Panc1 (cell line): ENCODE results near the gene SNX1. TPM values are rescaled to one million over a fixed set of nuclear protein-coding genes. Genes with fewer than 3 reads are reported as not detected.

Experiments
- ATAC-seq: fragments of 200-7000 bp; cut with Tn5 transposase; 2 replicates; pipeline ENCODE4 v1.9.1; 2020; ENCODE audit warnings: mild to moderate bottlenecking, moderate library complexity
- BruUV-seq: library from RNA; stranded (reverse); fragments of 400-500 nt; replicated peaks from 2 replicates; lab custom pipeline; 2021; lab: Mats Ljungman, UMichigan
- CTCF ChIA-PET: fragments of 300-600 bp; sonication (Branson Sonifier 250); formaldehyde crosslinking; loops from one replicate; lab custom pipeline; 2022; ENCODE audit warnings: antibody characterized with exemption; lab: Charles Lee
- POLR2A ChIA-PET: fragments of 300-600 bp; sonication (Branson Sonifier 250); formaldehyde crosslinking; loops from one replicate; lab custom pipeline; 2022; ENCODE audit warnings: antibody characterized with exemption; lab: Charles Lee
- DNase-seq: peaks from one replicate; pipeline ENCODE4 v3.0.0-alpha.2; 2010; ENCODE audit warnings: low read depth, low spot score
- H3K27ac ChIP-seq: 2 replicates; pipeline ENCODE4 v1.5.1; 2011; ENCODE audit warnings: mild to moderate bottlenecking, low read length, inconsistent platforms
- H3K27me3 ChIP-seq: fragments of 200-500 bp; sonication (Bioruptor generic); 2 replicates; pipeline ENCODE4 v1.6.0; 2014; ENCODE audit warnings: low read length, inconsistent platforms; ENCODE audit not compliant: control insufficient read depth, insufficient read depth
- H3K36me3 ChIP-seq: fragments of 200-500 bp; sonication (Bioruptor generic); 2 replicates; pipeline ENCODE4 v1.5.1; 2014; ENCODE audit warnings: inconsistent platforms, mild to moderate bottlenecking, low read length, moderate library complexity; ENCODE audit not compliant: control insufficient read depth, insufficient read depth
- H3K4me1 ChIP-seq: 2 replicates; pipeline ENCODE4 v1.5.1; 2011; ENCODE audit warnings: inconsistent platforms, mild to moderate bottlenecking, low read length, moderate library complexity; ENCODE audit not compliant: control insufficient read depth, insufficient read depth
- H3K4me3 ChIP-seq, 2 experiments: 2 replicates each; pipeline ENCODE4 v1.5.1; 2011 to 2012; ENCODE audit warnings: low read depth in 2 of 2, low read length in 2 of 2, mild to moderate bottlenecking in 2 of 2, inconsistent platforms in 1 of 2, moderate library complexity in 1 of 2
- H3K9me3 ChIP-seq: fragments of 200-500 bp; sonication (Bioruptor generic); 2 replicates; pipeline ENCODE4 v1.5.1; 2014; ENCODE audit warnings: low read depth, mild to moderate bottlenecking, inconsistent platforms, low read length, moderate library complexity; ENCODE audit not compliant: control insufficient read depth, insufficient read depth
- POLR2AphosphoS5 ChIP-seq: IDR thresholded peaks from 2 replicates; pipeline ENCODE4 v1.6.1; 2012; ENCODE audit warnings: mild to moderate bottlenecking, low read depth, low read length, moderate library complexity
- SIN3A ChIP-seq: IDR thresholded peaks from 2 replicates; pipeline ENCODE4 v1.6.1; 2012; ENCODE audit warnings: low read depth, mild to moderate bottlenecking, low read length, moderate library complexity, borderline replicate concordance; ENCODE audit not compliant: insufficient read depth
- TCF7L2 ChIP-seq: IDR thresholded peaks from 2 replicates; pipeline ENCODE4 v1.6.1; 2011; ENCODE audit warnings: mild to moderate bottlenecking, low read depth, low read length, inconsistent platforms
- in situ Hi-C: cut with HindIII; loops from 2 replicates; pipeline ENCODE4 v1.10.0; 2016; ENCODE audit warnings: low sequenced_read_pairs, low pct_unique_long_range_greater_than_20kb
- intact Hi-C: fragments of 100-400 bp; cut with micrococcal nuclease; formaldehyde crosslinking; loops from one replicate; pipeline ENCODE4 v1.10.0; 2022; ENCODE audit not compliant: unreplicated experiment
- total RNA-seq: library from RNA; stranded (reverse); gene quantifications from one replicate; pipeline ENCODE4 v1.2.1, GENCODE V29; 2021; ENCODE audit not compliant: unreplicated experiment
- TF ChIP-seq, protein P1 (sequence below), 2 experiments: IDR thresholded peaks; 2 replicates each; pipeline ENCODE4 v1.6.1; 2011 to 2012; ENCODE audit warnings: low read depth in 2 of 2, control low read depth in 1 of 2, low read length in 1 of 2, mild to moderate bottlenecking in 1 of 2, moderate library complexity in 1 of 2; ENCODE audit not compliant: insufficient read depth in 1 of 2
- TF ChIP-seq, protein P2 (sequence below): fragments of 450-650 bp; IDR thresholded peaks from 2 replicates; pipeline ENCODE4 v1.5.1; 2017; ENCODE audit warnings: mild to moderate bottlenecking

The SNX1 gene
- total RNA-seq, 1 experiment from 2014 or later, result 96.2 TPM

DNA sequence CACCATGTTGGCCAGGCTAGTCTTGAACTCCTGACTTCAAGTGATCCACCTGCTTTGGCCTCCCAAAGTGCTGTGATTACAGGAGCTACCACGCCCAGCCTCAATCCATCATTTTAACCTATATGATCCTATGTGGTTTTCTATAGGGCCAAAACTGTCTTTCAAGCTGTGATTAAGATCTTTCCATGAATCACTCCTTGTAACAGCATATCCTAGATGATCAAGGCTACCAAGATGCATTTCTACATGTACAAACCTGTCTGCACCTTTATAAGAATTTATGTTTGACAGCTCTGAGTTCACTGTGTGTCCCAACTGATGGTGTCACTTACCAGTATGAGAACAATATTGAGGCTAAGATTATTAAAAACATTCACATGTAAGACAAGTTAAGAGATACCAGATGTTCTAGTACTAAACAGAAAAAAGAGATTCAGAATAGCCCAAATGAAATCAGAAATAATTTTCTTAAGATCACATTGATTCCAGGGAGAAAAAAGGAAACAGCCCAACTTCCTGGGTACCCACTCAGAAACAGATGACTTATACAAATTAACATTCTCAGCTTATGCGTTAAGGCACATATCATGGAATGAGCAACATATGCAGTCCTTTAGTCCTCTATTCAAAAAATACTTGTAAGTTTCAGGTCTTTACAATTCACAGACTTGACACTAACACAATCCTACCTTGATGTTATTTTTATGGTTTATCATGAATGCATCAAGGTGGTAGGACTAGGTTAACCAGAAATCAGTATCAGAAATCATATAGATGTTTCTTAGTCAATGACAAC is 91.8 kb downstream of the SNX1 start:
- intact Hi-C loops, result no loop called here
- ChIA-PET CTCF (interaction anchor here (0.6 to 0.7 kb wide), 2 partner anchors 35 to 159 kb away, joined by 4 read pairs; no protein-coding TSS in a partner anchor), POLR2A (no interaction called here)
- Histone ChIP-seq H3K4me1 (no peaks in the 10 kb centered on the region), H3K9me3 (no peaks in the 10 kb centered on the region), H3K36me3 (0 out of 2 replicates have a peak, but pooled peaks cover 7% of the 10 kb centered on the region), H3K4me3 (no peak overlapping the region), H3K27me3 (no peaks in the 10 kb centered on the region), H3K27ac (no peak overlapping the region)
- no TSS peak for BruUV-seq
- no peak for DNase-seq
- TF ChIP-seq TCF7L2 (no peak), SIN3A (no peak), POLR2AphosphoS5 (no peak)
- TF ChIP-seq, protein P1, sequence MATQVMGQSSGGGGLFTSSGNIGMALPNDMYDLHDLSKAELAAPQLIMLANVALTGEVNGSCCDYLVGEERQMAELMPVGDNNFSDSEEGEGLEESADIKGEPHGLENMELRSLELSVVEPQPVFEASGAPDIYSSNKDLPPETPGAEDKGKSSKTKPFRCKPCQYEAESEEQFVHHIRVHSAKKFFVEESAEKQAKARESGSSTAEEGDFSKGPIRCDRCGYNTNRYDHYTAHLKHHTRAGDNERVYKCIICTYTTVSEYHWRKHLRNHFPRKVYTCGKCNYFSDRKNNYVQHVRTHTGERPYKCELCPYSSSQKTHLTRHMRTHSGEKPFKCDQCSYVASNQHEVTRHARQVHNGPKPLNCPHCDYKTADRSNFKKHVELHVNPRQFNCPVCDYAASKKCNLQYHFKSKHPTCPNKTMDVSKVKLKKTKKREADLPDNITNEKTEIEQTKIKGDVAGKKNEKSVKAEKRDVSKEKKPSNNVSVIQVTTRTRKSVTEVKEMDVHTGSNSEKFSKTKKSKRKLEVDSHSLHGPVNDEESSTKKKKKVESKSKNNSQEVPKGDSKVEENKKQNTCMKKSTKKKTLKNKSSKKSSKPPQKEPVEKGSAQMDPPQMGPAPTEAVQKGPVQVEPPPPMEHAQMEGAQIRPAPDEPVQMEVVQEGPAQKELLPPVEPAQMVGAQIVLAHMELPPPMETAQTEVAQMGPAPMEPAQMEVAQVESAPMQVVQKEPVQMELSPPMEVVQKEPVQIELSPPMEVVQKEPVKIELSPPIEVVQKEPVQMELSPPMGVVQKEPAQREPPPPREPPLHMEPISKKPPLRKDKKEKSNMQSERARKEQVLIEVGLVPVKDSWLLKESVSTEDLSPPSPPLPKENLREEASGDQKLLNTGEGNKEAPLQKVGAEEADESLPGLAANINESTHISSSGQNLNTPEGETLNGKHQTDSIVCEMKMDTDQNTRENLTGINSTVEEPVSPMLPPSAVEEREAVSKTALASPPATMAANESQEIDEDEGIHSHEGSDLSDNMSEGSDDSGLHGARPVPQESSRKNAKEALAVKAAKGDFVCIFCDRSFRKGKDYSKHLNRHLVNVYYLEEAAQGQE (IDR thresholded peaks at IDR 0.05; ENCODE audit: insufficient read depth in 1 of 2, low read depth in 2 of 2, low read length in 1 of 2), result no peak
- TF ChIP-seq, protein P2, sequence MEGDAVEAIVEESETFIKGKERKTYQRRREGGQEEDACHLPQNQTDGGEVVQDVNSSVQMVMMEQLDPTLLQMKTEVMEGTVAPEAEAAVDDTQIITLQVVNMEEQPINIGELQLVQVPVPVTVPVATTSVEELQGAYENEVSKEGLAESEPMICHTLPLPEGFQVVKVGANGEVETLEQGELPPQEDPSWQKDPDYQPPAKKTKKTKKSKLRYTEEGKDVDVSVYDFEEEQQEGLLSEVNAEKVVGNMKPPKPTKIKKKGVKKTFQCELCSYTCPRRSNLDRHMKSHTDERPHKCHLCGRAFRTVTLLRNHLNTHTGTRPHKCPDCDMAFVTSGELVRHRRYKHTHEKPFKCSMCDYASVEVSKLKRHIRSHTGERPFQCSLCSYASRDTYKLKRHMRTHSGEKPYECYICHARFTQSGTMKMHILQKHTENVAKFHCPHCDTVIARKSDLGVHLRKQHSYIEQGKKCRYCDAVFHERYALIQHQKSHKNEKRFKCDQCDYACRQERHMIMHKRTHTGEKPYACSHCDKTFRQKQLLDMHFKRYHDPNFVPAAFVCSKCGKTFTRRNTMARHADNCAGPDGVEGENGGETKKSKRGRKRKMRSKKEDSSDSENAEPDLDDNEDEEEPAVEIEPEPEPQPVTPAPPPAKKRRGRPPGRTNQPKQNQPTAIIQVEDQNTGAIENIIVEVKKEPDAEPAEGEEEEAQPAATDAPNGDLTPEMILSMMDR, result no peak
- in situ Hi-C loops, result no loop called here
- ATAC-seq, result no peak

Other genes with a start within 250 kb of the SNX1 start
- 10.2 TPM for gene DAPK2, start 49.5 kb upstream of the SNX1 start, total RNA-seq
- 89.8 TPM for gene CIAO2A, start 2.1 kb upstream of the SNX1 start, total RNA-seq
- 2.3 TPM for gene SNX22, start 55.7 kb downstream of the SNX1 start, total RNA-seq
- gene PPIB, start 67.0 kb downstream of the SNX1 start, total RNA-seq, result 407 TPM